ENCODE data around the gene RNU4-1. TPM values are rescaled to one million over a fixed set of nuclear protein-coding genes. Genes with fewer than 3 reads are reported as not detected.
A peak's percentile ranks its signal among the peaks of the same experiment; 100 is the strongest.

The RNU4-1 gene
- total and polyA plus RNA-seq, 4 donors = under 0.01 to 2,200 TPM; not detected in 2

DNA sequence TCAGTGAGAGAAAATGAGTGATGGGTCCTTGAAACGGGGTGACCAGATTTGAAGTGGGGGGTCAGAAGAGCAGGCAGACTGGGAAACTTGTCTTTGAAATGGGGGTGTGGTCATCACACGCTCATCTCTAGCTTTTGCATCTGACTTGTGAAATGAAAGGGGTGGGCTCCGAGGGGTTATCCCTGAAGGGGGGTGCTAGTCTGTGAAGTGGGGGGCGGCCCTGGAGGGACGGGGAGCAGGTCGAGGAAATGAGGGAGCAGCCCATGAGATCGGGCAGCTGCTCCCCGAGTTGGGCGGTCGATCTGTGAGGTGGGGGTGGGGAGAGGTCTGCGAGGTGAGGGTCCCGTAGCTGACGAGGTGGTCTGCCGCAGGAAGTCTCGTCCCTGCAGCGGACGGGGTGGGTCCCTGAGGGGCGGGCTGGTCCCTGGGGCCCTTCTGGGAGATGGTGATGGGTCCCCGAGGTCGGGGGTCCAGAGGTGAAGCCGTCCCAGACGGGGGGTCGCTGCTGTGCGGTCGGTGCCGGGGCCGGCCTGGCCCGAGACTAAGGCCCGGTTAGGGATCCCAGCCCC is 28.0 kb downstream of the RNU4-1 start:
- ATAC-seq (ENCODE audit: insufficient read depth, low FRiP score) (no peak), DNase-seq (no peak)
- H3K9ac ChIP-seq (ENCODE audit: insufficient read depth in 1 of 2, low read length in 2 of 2) = peak overlapping the region; percentile 36 to 68
- no peaks in the 10 kb centered on the region for H3K9me3 ChIP-seq (ENCODE audit: control insufficient read depth in 4 of 4, insufficient read depth in 3 of 4, low read length in 3 of 4)
- no peaks in the 10 kb centered on the region for H3K36me3 ChIP-seq (ENCODE audit: control insufficient read depth in 4 of 4, insufficient read depth in 4 of 4, low read length in 4 of 4)
- 2% methylated on average over 27 to 29 of the region's 29 CpGs for WGBS, 2 donors
- TF ChIP-seq, protein P1, sequence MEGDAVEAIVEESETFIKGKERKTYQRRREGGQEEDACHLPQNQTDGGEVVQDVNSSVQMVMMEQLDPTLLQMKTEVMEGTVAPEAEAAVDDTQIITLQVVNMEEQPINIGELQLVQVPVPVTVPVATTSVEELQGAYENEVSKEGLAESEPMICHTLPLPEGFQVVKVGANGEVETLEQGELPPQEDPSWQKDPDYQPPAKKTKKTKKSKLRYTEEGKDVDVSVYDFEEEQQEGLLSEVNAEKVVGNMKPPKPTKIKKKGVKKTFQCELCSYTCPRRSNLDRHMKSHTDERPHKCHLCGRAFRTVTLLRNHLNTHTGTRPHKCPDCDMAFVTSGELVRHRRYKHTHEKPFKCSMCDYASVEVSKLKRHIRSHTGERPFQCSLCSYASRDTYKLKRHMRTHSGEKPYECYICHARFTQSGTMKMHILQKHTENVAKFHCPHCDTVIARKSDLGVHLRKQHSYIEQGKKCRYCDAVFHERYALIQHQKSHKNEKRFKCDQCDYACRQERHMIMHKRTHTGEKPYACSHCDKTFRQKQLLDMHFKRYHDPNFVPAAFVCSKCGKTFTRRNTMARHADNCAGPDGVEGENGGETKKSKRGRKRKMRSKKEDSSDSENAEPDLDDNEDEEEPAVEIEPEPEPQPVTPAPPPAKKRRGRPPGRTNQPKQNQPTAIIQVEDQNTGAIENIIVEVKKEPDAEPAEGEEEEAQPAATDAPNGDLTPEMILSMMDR (IDR thresholded peaks at IDR 0.05; ENCODE audit: control extremely low read depth, extremely low read depth) = no peak
- no peaks in the 10 kb centered on the region for H3K27me3 ChIP-seq (ENCODE audit: control insufficient read depth in 3 of 3, insufficient read depth in 3 of 3, low read length in 2 of 3)
- peaks cover 2 to 28% (median 21%) of the 10 kb centered on the region in 5 donors for H3K4me1 ChIP-seq (ENCODE audit: control insufficient read depth in 5 of 5, insufficient read depth in 5 of 5, low read length in 5 of 5)
- peak overlapping the region; percentile 87 to 95 for H3K27ac ChIP-seq (ENCODE audit: low read depth in 1 of 2, low read length in 1 of 2)
- peak overlapping the region; percentile 75 for H3K4me3 ChIP-seq

DNA sequence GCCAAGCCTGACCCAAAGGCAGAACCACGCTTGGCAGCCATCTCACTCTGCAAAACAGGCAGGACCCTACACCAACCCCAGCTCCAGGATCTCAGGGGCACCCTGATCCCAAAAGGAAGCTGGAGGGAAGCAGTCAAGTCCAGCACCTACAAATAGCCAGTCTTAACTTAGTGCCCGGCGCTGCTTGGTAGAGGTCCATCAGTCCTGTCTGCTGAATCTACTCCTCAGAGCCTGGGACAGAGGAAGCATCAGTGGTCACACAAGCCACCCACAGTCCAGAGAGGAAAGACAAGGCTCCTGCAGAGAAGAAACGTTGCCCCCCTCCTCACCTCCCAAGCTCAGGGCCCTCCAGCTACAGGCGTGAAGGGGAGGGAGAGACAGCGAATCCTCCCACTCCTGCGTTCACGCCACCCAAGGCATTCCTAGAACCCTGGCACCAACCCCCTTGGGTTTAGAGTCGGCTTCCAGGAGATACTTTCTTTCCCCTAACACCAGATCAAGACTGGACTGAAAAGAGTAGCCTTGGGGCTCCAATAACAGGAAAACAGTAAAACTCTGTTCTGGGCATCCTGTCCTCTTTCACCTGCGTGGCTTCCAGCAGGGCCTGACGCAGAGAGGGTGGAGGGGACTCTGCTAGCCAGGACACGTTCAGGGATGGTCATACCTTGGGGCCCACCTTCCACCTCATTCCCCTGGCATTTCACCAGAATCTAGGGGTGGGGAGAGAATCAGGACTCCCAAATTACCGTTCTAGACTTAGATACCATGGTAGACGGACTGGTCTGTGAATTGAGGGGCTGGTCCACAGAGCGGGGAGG is 28.7 kb downstream of the RNU4-1 start:
- Histone ChIP-seq H3K4me3 (peak overlapping the region; percentile 75), H3K4me1 (ENCODE audit: control insufficient read depth in 5 of 5, insufficient read depth in 5 of 5, low read length in 5 of 5) (peaks cover 2 to 34% (median 21%) of the 10 kb centered on the region in 5 donors), H3K9ac (ENCODE audit: insufficient read depth in 1 of 2, low read length in 2 of 2) (peak overlapping the region; percentile 36 to 68), H3K36me3 (ENCODE audit: control insufficient read depth in 4 of 4, insufficient read depth in 4 of 4, low read length in 4 of 4) (no peaks in the 10 kb centered on the region), H3K27ac (ENCODE audit: low read depth in 1 of 2, low read length in 1 of 2) (peak overlapping the region; percentile 87 to 95), H3K9me3 (ENCODE audit: control insufficient read depth in 4 of 4, insufficient read depth in 3 of 4, low read length in 3 of 4) (no peaks in the 10 kb centered on the region), H3K27me3 (ENCODE audit: control insufficient read depth in 3 of 3, insufficient read depth in 3 of 3, low read length in 2 of 3) (no peaks in the 10 kb centered on the region)
- 37 to 64% methylated on average over 15 of the region's 15 CpGs for WGBS, 2 donors
- TF ChIP-seq, protein P1 (IDR thresholded peaks at IDR 0.05; ENCODE audit: control extremely low read depth, extremely low read depth) = no peak
- no peak for ATAC-seq (ENCODE audit: insufficient read depth, low FRiP score)
- no peak for DNase-seq

DNA sequence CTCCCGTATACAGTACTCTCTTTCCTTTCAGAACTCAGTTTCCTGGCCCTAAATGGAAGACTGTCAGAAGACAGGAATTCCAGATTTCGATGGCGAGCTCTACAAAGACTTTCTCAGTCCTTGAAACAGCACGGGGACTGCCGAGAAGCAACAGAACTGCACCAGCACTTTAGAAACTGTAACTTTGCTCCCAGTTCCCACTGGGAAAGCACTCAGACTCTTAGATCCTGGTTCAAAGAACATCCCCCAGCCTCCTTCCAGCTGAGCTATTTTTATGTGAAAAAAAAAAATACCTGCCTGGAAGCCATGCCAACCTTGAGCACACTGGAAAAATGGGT is 29.3 kb downstream of the RNU4-1 start:
- H3K9ac ChIP-seq (ENCODE audit: insufficient read depth in 1 of 2, low read length in 2 of 2) = peak overlapping the region in 1 of 2 donors; percentile 37
- H3K4me1 ChIP-seq (ENCODE audit: control insufficient read depth in 5 of 5, insufficient read depth in 5 of 5, low read length in 5 of 5) = peaks cover 2 to 37% (median 21%) of the 10 kb centered on the region in 5 donors
- peak overlapping the region; percentile 13 to 87 for H3K27ac ChIP-seq (ENCODE audit: low read depth in 1 of 2, low read length in 1 of 2)
- no peak for DNase-seq
- H3K4me3 ChIP-seq = peak overlapping the region; percentile 75
- no peaks in the 10 kb centered on the region for H3K9me3 ChIP-seq (ENCODE audit: control insufficient read depth in 4 of 4, insufficient read depth in 3 of 4, low read length in 3 of 4)
- 39 to 65% methylated on average over 5 of the region's 5 CpGs for WGBS, 2 donors
- no peaks in the 10 kb centered on the region for H3K27me3 ChIP-seq (ENCODE audit: control insufficient read depth in 3 of 3, insufficient read depth in 3 of 3, low read length in 2 of 3)
- TF ChIP-seq, protein P1 (IDR thresholded peaks at IDR 0.05; ENCODE audit: control extremely low read depth, extremely low read depth) = no peak
- ATAC-seq (ENCODE audit: insufficient read depth, low FRiP score) = no peak
- no peaks in the 10 kb centered on the region for H3K36me3 ChIP-seq (ENCODE audit: control insufficient read depth in 4 of 4, insufficient read depth in 4 of 4, low read length in 4 of 4)
